Panc1 (cell line): Measurements from ENCODE around the gene KLF17. TPM values are rescaled to one million over a fixed set of nuclear protein-coding genes. Genes with fewer than 3 reads are reported as not detected.

ENCODE experiments used
- ATAC-seq: fragments of 200-7000 bp; cut with Tn5 transposase; 2 replicates; pipeline ENCODE4 v1.9.1; 2020; ENCODE audit warnings: mild to moderate bottlenecking, moderate library complexity
- BruUV-seq: library from RNA; stranded (reverse); fragments of 400-500 nt; replicated peaks from 2 replicates; lab custom pipeline; 2021; lab: Mats Ljungman, UMichigan
- CTCF ChIA-PET: fragments of 300-600 bp; sonication (Branson Sonifier 250); formaldehyde crosslinking; loops from one replicate; lab custom pipeline; 2022; ENCODE audit warnings: antibody characterized with exemption; lab: Charles Lee
- POLR2A ChIA-PET: fragments of 300-600 bp; sonication (Branson Sonifier 250); formaldehyde crosslinking; loops from one replicate; lab custom pipeline; 2022; ENCODE audit warnings: antibody characterized with exemption; lab: Charles Lee
- DNase-seq: peaks from one replicate; pipeline ENCODE4 v3.0.0-alpha.2; 2010; ENCODE audit warnings: low read depth, low spot score
- H3K27ac ChIP-seq: 2 replicates; pipeline ENCODE4 v1.5.1; 2011; ENCODE audit warnings: mild to moderate bottlenecking, low read length, inconsistent platforms
- H3K27me3 ChIP-seq: fragments of 200-500 bp; sonication (Bioruptor generic); 2 replicates; pipeline ENCODE4 v1.6.0; 2014; ENCODE audit warnings: low read length, inconsistent platforms; ENCODE audit not compliant: control insufficient read depth, insufficient read depth
- H3K36me3 ChIP-seq: fragments of 200-500 bp; sonication (Bioruptor generic); 2 replicates; pipeline ENCODE4 v1.5.1; 2014; ENCODE audit warnings: inconsistent platforms, mild to moderate bottlenecking, low read length, moderate library complexity; ENCODE audit not compliant: control insufficient read depth, insufficient read depth
- H3K4me1 ChIP-seq: 2 replicates; pipeline ENCODE4 v1.5.1; 2011; ENCODE audit warnings: inconsistent platforms, mild to moderate bottlenecking, low read length, moderate library complexity; ENCODE audit not compliant: control insufficient read depth, insufficient read depth
- H3K4me3 ChIP-seq, 2 experiments: 2 replicates each; pipeline ENCODE4 v1.5.1; 2011 to 2012; ENCODE audit warnings: low read depth in 2 of 2, low read length in 2 of 2, mild to moderate bottlenecking in 2 of 2, inconsistent platforms in 1 of 2, moderate library complexity in 1 of 2
- H3K9me3 ChIP-seq: fragments of 200-500 bp; sonication (Bioruptor generic); 2 replicates; pipeline ENCODE4 v1.5.1; 2014; ENCODE audit warnings: low read depth, mild to moderate bottlenecking, inconsistent platforms, low read length, moderate library complexity; ENCODE audit not compliant: control insufficient read depth, insufficient read depth
- POLR2AphosphoS5 ChIP-seq: IDR thresholded peaks from 2 replicates; pipeline ENCODE4 v1.6.1; 2012; ENCODE audit warnings: mild to moderate bottlenecking, low read depth, low read length, moderate library complexity
- SIN3A ChIP-seq: IDR thresholded peaks from 2 replicates; pipeline ENCODE4 v1.6.1; 2012; ENCODE audit warnings: low read depth, mild to moderate bottlenecking, low read length, moderate library complexity, borderline replicate concordance; ENCODE audit not compliant: insufficient read depth
- TCF7L2 ChIP-seq: IDR thresholded peaks from 2 replicates; pipeline ENCODE4 v1.6.1; 2011; ENCODE audit warnings: mild to moderate bottlenecking, low read depth, low read length, inconsistent platforms
- in situ Hi-C: cut with HindIII; loops from 2 replicates; pipeline ENCODE4 v1.10.0; 2016; ENCODE audit warnings: low sequenced_read_pairs, low pct_unique_long_range_greater_than_20kb
- intact Hi-C: fragments of 100-400 bp; cut with micrococcal nuclease; formaldehyde crosslinking; loops from one replicate; pipeline ENCODE4 v1.10.0; 2022; ENCODE audit not compliant: unreplicated experiment
- total RNA-seq: library from RNA; stranded (reverse); gene quantifications from one replicate; pipeline ENCODE4 v1.2.1, GENCODE V29; 2021; ENCODE audit not compliant: unreplicated experiment
- TF ChIP-seq, protein P1 (sequence below), 2 experiments: IDR thresholded peaks; 2 replicates each; pipeline ENCODE4 v1.6.1; 2011 to 2012; ENCODE audit warnings: low read depth in 2 of 2, control low read depth in 1 of 2, low read length in 1 of 2, mild to moderate bottlenecking in 1 of 2, moderate library complexity in 1 of 2; ENCODE audit not compliant: insufficient read depth in 1 of 2
- TF ChIP-seq, protein P2 (sequence below): fragments of 450-650 bp; IDR thresholded peaks from 2 replicates; pipeline ENCODE4 v1.5.1; 2017; ENCODE audit warnings: mild to moderate bottlenecking

Gene KLF17
- total RNA-seq, 1 experiment from 2014 or later = not detected

DNA sequence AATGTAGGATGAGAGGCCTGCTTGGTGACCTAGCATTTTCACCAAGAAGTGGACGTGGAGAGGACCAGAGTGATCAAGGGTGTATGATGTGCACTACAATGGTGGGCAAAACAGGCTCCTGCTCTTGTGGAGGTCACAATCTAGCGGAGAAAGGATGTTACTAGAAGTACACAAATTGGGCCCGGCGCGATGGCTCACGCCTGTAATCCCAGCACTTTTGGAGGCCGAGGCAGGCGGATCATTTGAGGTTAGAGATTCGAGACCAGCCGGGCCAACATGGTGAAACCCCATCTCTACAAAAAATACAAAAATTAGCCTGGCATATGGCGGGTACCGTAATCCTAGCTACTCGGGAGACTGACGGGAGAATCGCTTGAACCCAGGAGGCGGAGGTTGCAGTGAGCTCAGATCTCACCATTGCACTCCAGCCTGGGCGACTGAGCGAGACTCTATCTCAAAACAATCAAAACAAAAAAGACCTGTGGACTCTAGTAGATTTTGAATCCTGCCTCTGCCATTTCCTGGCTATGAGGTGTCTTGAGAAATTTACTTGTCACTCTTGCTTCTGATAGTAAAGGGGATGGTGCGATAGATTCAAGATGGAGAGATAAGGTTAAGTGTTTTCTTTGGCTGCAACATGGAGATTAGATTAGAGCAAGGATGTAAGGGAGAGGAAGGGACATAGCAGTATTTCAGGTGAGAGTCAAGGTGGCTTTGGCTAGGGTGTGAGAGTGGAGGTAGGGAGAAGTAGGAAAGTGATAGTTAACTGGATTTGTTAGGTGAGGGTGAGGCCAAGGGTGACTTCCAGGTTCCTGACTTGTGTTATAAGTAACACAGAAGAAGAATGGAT, 15.7 kb downstream of the KLF17 start:
- POLR2A ChIA-PET = interaction anchor here (0.7 kb wide), 1 partner anchor 633 kb away, joined by 3 read pairs; no protein-coding TSS in a partner anchor
- no peaks in the 10 kb centered on the region for H3K36me3 ChIP-seq
- no peak for ATAC-seq
- in situ Hi-C loops (no loop called here), intact Hi-C loops (no loop called here)
- no TSS peak for BruUV-seq
- H3K27ac ChIP-seq = no peak overlapping the region
- CTCF ChIA-PET = no interaction called here
- DNase-seq = no peak
- no peak overlapping the region for H3K4me3 ChIP-seq
- no peaks in the 10 kb centered on the region for H3K4me1 ChIP-seq
- no peaks in the 10 kb centered on the region for H3K9me3 ChIP-seq
- H3K27me3 ChIP-seq = no peaks in the 10 kb centered on the region
- no peak for TF ChIP-seq POLR2AphosphoS5
- TF ChIP-seq SIN3A = no peak
- no peak for TF ChIP-seq TCF7L2
- TF ChIP-seq, protein P1, sequence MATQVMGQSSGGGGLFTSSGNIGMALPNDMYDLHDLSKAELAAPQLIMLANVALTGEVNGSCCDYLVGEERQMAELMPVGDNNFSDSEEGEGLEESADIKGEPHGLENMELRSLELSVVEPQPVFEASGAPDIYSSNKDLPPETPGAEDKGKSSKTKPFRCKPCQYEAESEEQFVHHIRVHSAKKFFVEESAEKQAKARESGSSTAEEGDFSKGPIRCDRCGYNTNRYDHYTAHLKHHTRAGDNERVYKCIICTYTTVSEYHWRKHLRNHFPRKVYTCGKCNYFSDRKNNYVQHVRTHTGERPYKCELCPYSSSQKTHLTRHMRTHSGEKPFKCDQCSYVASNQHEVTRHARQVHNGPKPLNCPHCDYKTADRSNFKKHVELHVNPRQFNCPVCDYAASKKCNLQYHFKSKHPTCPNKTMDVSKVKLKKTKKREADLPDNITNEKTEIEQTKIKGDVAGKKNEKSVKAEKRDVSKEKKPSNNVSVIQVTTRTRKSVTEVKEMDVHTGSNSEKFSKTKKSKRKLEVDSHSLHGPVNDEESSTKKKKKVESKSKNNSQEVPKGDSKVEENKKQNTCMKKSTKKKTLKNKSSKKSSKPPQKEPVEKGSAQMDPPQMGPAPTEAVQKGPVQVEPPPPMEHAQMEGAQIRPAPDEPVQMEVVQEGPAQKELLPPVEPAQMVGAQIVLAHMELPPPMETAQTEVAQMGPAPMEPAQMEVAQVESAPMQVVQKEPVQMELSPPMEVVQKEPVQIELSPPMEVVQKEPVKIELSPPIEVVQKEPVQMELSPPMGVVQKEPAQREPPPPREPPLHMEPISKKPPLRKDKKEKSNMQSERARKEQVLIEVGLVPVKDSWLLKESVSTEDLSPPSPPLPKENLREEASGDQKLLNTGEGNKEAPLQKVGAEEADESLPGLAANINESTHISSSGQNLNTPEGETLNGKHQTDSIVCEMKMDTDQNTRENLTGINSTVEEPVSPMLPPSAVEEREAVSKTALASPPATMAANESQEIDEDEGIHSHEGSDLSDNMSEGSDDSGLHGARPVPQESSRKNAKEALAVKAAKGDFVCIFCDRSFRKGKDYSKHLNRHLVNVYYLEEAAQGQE (IDR thresholded peaks at IDR 0.05; ENCODE audit: insufficient read depth in 1 of 2, low read depth in 2 of 2, low read length in 1 of 2) = no peak
- TF ChIP-seq, protein P2, sequence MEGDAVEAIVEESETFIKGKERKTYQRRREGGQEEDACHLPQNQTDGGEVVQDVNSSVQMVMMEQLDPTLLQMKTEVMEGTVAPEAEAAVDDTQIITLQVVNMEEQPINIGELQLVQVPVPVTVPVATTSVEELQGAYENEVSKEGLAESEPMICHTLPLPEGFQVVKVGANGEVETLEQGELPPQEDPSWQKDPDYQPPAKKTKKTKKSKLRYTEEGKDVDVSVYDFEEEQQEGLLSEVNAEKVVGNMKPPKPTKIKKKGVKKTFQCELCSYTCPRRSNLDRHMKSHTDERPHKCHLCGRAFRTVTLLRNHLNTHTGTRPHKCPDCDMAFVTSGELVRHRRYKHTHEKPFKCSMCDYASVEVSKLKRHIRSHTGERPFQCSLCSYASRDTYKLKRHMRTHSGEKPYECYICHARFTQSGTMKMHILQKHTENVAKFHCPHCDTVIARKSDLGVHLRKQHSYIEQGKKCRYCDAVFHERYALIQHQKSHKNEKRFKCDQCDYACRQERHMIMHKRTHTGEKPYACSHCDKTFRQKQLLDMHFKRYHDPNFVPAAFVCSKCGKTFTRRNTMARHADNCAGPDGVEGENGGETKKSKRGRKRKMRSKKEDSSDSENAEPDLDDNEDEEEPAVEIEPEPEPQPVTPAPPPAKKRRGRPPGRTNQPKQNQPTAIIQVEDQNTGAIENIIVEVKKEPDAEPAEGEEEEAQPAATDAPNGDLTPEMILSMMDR = no peak

DNA sequence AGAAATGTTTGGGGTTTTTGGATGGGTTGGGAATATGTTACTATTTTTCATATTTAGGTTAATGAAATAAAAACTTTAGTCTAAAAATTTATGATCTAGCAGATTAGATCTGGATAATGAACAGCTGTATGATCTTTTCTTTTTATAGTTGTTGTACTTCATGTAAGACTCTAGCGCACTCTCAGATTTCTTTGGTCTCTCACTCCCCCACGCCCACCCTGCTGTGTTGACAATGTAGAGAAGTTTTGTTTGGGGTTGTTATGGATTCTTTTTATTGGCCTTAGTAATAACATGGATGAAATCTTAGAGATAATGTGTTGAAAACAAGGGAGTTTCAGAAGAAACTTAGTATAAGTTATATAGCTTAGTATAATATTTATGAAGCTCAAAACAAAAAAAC, 17.3 kb downstream of the KLF17 start:
- no TSS peak for BruUV-seq
- no peak for ATAC-seq
- H3K9me3 ChIP-seq = no peaks in the 10 kb centered on the region
- H3K4me3 ChIP-seq = no peak overlapping the region
- intact Hi-C loops = no loop called here
- POLR2A ChIA-PET = interaction anchor here (0.6 kb wide), 1 partner anchor 193 kb away, joined by 3 read pairs; no protein-coding TSS in a partner anchor
- H3K36me3 ChIP-seq = no peaks in the 10 kb centered on the region
- H3K4me1 ChIP-seq = no peaks in the 10 kb centered on the region
- DNase-seq = no peak
- no peaks in the 10 kb centered on the region for H3K27me3 ChIP-seq
- in situ Hi-C loops = no loop called here
- CTCF ChIA-PET = no interaction called here
- TF ChIP-seq, protein P2 = no peak
- TF ChIP-seq, protein P1 (IDR thresholded peaks at IDR 0.05; ENCODE audit: insufficient read depth in 1 of 2, low read depth in 2 of 2, low read length in 1 of 2) = no peak
- TF ChIP-seq POLR2AphosphoS5 (no peak), SIN3A (no peak), TCF7L2 (no peak)
- no peak overlapping the region for H3K27ac ChIP-seq
